NCI-H2196 treated with DMSO at 0.1 percent for 48 hours (cell line): Measurements from ENCODE around the gene SPNS1.

ENCODE experiments used
- DNase-seq: peaks from one replicate; lab custom pipeline; 2025; ENCODE audit not compliant: unreplicated experiment; lab: John Stamatoyannopoulos, UW

SPNS1 gene

DNA sequence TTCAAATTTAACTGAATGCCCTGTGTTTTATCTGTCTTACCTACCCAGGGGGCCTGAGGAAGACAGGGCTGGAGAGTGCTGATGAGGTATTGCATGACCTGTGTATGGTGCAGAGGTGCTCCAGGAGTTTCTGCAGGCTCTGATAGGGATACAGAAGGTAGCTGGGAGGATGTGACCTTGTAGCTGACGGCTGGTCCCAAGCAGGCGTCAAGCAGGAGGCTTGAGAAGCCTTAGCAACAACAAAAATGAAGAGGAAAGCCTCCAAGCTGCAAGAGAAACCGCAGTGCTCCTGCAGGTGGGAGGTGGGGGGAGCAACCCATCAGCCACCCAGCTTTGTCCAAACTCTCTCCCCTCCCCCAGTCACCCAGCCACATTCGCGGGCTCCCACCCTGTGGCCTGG is 50.6 kb downstream of the SPNS1 start:
- no peak for DNase-seq

DNA sequence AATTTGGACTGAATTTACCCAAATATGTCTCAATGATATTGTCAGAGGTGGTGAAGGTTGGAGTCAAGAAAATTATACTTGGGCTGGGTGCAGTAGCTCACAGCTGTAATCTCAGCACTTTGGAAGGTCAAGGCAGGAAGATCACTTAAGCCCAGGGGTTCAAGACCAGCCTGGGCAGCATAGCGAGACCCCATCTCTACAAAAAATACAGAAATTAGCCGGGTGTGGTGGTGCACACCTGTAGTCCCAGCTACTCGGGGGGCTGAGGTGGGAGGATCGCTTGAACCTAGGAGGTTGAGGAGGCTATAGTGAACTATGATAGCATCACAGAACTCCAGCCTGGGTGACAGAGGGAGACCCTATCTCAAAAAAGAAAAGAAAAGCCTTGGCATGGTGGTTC is 51.2 kb downstream of the SPNS1 start:
- no peak for DNase-seq

- no peak for DNase-seq
Observed at GRCh38 chr16:29028457-29029167, 54.0 kb downstream of the SPNS1 start.

DNA sequence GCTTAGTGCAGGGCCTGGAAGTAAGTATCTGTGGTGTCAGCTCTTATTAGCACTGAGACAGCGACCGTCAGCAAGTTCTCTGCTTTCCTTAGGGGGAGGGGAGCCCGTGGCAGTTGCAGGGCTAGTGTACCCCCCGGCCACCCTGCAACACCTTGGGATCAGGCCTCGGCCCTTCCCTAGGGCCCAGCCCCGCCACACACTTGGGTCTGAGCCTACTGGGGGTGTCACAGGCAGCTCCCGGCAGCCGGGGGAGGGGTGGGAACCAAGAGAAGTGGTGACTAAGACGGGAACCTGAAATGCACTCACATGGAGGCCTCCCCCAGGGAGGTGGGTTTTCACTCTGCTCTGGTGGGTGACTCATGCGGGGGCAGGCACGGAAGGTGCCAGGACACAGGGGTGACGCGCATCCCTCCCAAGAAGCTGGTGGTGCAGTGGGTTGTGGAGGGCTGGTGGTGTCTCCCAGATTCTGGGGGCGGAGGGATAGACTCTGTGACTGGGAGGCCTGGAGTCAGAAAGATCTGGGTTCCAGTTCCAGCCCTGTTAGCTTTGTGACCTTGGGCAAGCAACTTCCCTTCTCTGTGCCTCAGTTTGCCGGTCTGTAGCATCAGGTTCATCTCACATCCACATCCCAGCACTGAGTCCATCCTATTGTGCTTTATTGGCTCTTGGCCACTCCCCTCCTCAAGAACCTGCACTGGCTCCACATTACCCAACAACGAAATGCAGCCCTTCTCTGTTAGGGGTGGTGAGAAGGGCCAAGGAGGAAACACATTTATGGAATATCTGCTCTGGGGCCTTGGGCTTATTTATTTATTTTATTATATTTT is 54.8 kb downstream of the SPNS1 start:
- no peak for DNase-seq

DNA sequence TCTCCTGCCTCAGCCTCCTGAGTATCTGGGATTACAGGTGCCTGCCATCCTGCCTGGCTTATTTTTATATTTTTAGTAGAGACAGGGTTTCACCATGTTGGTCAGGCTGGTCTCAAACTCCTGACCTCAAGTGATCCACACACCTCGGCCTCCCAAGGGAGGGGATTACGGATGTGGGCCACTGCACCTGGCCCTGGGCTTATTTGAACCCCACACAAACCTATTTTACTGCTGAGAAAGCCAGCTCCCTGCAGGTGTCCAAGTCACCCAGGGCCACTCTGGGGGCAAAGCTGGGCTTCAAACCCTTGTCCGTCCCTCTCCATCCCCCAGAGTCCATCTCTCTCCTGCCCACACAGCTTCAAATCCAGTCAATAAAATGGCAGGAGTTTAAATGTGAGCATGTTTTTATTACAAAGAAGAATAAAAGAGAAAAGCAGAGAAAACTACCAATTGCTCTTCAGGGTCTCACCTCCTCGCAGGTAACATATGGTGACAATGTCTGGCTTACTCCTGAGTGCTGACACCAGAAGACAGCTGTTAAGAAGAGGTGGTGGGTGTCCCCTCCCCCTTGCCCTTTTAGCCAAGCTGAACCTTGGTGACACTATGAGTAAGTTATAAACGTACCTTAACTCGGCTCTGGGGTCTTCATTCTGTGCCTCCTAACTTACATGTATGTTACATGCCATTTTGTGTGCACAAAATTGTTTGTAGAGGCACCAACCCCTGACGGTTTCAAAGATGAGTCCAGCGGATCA is 55.7 kb downstream of the SPNS1 start:
- DNase-seq = no peak
